ENCODE measurements around the gene RNASE11. TPM values are rescaled to one million over a fixed set of nuclear protein-coding genes. Genes with fewer than 3 reads are reported as not detected.
"Not testable (repeated sequence)": the region's sequence is repeated elsewhere in the genome, so short reads cannot be mapped to it uniquely, and the experiment has no call there.

Gene RNASE11
- not detected for total RNA-seq

- DNase-seq, result no peak
Measured at GRCh38 chr14:20587489-20588154, at the start of gene RNASE11. RNASE11 (minus strand) TSS chr14:20588001.

- peak; percentile 11 for DNase-seq
Measured at GRCh38 chr14:20632831-20633691, 45.3 kb upstream of the RNASE11 start.

GRCh38 chr14:20632448-20632830, 44.6 kb upstream of the RNASE11 start:
- no peak for DNase-seq

GRCh38 chr14:20631880-20632389, 44.1 kb upstream of the RNASE11 start:
- no peak for DNase-seq

GRCh38 chr14:20631023-20631879, 43.5 kb upstream of the RNASE11 start:
- no peak for DNase-seq

GRCh38 chr14:20630340-20631022, 42.7 kb upstream of the RNASE11 start:
- DNase-seq, result no peak

GRCh38 chr14:20628063-20628854, 40.5 kb upstream of the RNASE11 start:
- no peak for DNase-seq

GRCh38 chr14:20627346-20628027, 39.7 kb upstream of the RNASE11 start:
- DNase-seq, result no peak

GRCh38 chr14:20626274-20626673, 38.5 kb upstream of the RNASE11 start:
- no peak for DNase-seq

GRCh38 chr14:20624495-20625070, 36.8 kb upstream of the RNASE11 start:
- no peak for DNase-seq

- no peak for DNase-seq
Measured at GRCh38 chr14:20623798-20624197, 36.0 kb upstream of the RNASE11 start.

- DNase-seq, result no peak
Measured at GRCh38 chr14:20622816-20623291, 35.1 kb upstream of the RNASE11 start.

- DNase-seq, result no peak
Measured at GRCh38 chr14:20620798-20621478, 33.1 kb upstream of the RNASE11 start.

GRCh38 chr14:20619688-20620087, 31.9 kb upstream of the RNASE11 start:
- DNase-seq, result not testable (repeated sequence)

GRCh38 chr14:20618271-20618749, 30.5 kb upstream of the RNASE11 start:
- DNase-seq, result no peak

- DNase-seq, result no peak
Measured at GRCh38 chr14:20617138-20618003, 29.6 kb upstream of the RNASE11 start.

GRCh38 chr14:20615996-20616395, 28.2 kb upstream of the RNASE11 start:
- DNase-seq, result no peak
